Glutamatergic neuron (in vitro differentiated cells): ENCODE measurements around the gene RASD2. TPM values are rescaled to one million over a fixed set of nuclear protein-coding genes. Genes with fewer than 3 reads are reported as not detected.
A peak's percentile ranks its signal among the peaks of the same experiment; 100 is the strongest.

Experiments used
- DNase-seq: peaks from one replicate; pipeline ENCODE4 v3.0.0; 2022
- H3K27ac Mint-ChIP-seq: one replicate; pipeline ENCODE4 v1.8.0; 2020; ENCODE audit warnings: mild to moderate bottlenecking, mixed read lengths, inconsistent platforms; ENCODE audit not compliant: unreplicated experiment
- H3K27me3 Mint-ChIP-seq: one replicate; pipeline ENCODE4 v1.8.0; 2020; ENCODE audit warnings: mild to moderate bottlenecking, moderate library complexity, mixed read lengths, inconsistent platforms; ENCODE audit not compliant: unreplicated experiment
- H3K36me3 Mint-ChIP-seq: one replicate; pipeline ENCODE4 v1.8.0; 2020; ENCODE audit warnings: mild to moderate bottlenecking, mixed read lengths, inconsistent platforms; ENCODE audit not compliant: unreplicated experiment
- H3K4me1 Mint-ChIP-seq: one replicate; pipeline ENCODE4 v1.8.0; 2020; ENCODE audit warnings: mild to moderate bottlenecking, low read depth, mixed read lengths, inconsistent platforms; ENCODE audit not compliant: unreplicated experiment
- H3K4me3 Mint-ChIP-seq: one replicate; pipeline ENCODE4 v1.8.0; 2020; ENCODE audit warnings: mild to moderate bottlenecking, mixed read lengths, inconsistent platforms; ENCODE audit not compliant: unreplicated experiment
- H3K9me3 Mint-ChIP-seq: one replicate; pipeline ENCODE4 v1.8.0; 2020; ENCODE audit warnings: mild to moderate bottlenecking, moderate library complexity, mixed read lengths, inconsistent platforms; ENCODE audit not compliant: unreplicated experiment
- CTCF ChIP-seq: fragments of 200-600 bp; sonication (generic); IDR thresholded peaks from one replicate; pipeline ENCODE4 v1.5.0; 2021; ENCODE audit not compliant: partially characterized antibody, unreplicated experiment
- total RNA-seq: library from RNA; stranded (reverse); fragmentation: NEBNext Ultra II Directional; extraction: Animal tissue kit (Norgen Biotek cat#: 25700); gene quantifications from one replicate; pipeline ENCODE4 v1.2.1, GENCODE V29; 2021; ENCODE audit not compliant: unreplicated experiment

RASD2 gene
- total RNA-seq, 1 donor from 2014 or later = 0.20 TPM

DNA sequence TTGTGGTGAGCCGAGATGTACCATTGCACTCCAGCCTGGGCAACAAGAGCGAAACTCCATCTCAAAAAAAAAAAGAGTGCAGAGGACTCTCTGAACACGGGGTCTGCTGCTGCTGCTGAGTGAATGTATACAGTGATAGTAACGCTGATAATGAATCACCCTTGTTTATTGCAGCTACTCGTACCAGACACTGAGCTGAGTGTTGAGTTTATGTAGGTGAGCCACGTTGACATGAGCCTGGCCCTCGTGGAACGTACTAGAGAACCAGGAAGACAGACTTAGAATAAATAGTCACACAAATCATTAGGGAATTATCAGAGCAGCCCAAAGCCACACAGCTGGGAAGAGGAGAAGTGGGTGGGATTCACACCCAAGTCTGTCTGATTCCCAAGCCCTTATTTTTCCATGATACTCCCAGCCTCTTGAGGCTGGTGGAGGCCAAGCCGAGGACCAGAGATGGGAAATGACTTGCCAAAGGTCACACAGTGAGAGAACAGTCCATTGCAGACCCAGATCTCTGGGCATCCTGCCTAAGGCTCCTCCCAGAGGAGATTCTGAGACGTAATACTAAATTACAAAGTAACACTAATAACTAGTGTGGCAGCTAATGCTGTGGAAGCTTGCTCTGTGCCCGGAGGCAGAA is 41.7 kb downstream of the RASD2 start:
- H3K4me3 Mint-ChIP-seq = no peak overlapping the region
- DNase-seq = no peak
- TF ChIP-seq CTCF = no peak
- H3K4me1 Mint-ChIP-seq = peaks cover 4% of the 10 kb centered on the region
- peaks cover 10% of the 10 kb centered on the region for H3K27me3 Mint-ChIP-seq
- H3K27ac Mint-ChIP-seq = no peak overlapping the region
- H3K9me3 Mint-ChIP-seq = no peaks in the 10 kb centered on the region
- H3K36me3 Mint-ChIP-seq = no peaks in the 10 kb centered on the region

DNA sequence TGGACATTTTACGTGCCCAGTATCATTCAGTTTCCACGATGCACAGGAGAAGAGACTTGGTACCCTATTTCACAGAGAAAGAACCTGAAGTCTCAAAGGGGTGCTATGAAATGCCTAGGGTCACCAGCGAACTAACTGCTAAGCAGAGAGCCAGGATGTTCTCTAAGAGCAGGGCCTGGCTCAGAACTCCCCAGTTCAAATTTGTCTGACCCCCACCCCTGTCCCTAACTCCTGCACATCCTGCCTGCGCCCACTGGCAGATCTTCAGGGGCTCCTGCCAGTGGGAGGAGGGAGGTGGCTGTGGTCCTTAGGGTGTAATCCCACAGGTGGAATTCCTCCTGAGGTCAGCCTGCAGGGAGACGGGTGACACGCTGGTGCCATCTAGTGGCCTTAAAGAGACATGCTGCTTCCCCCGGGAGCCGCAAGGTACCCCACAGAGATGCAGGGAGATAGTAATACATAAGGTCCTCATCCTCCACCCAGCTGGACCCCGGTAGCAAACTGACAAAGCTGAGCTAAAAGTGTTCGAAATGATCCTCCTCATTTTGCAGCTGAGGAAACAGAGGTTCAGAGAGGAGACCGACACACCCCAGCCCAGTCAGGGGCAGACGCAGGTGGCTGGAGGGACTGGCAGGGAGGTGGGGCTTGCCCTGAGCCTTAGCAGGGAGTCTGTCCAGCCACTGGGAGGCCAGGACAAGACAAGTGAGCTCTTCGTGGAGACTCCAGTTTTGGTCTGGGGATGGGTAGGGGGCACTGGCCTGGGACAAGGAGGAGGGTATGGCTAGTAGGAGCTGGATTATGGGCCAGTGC is 42.4 kb downstream of the RASD2 start:
- no peak overlapping the region for H3K27ac Mint-ChIP-seq
- H3K9me3 Mint-ChIP-seq = no peaks in the 10 kb centered on the region
- peaks cover 4% of the 10 kb centered on the region for H3K4me1 Mint-ChIP-seq
- H3K4me3 Mint-ChIP-seq = no peak overlapping the region
- peak; percentile 82 for TF ChIP-seq CTCF
- peaks cover 10% of the 10 kb centered on the region for H3K27me3 Mint-ChIP-seq
- H3K36me3 Mint-ChIP-seq = no peaks in the 10 kb centered on the region
- DNase-seq = peak; percentile 61

GRCh38 chr22:35586771-35587170 is 46.1 kb downstream of the RASD2 start:
- DNase-seq = no peak
- H3K36me3 Mint-ChIP-seq = no peaks in the 10 kb centered on the region
- H3K27ac Mint-ChIP-seq = no peak overlapping the region
- no peak overlapping the region for H3K4me3 Mint-ChIP-seq
- no peaks in the 10 kb centered on the region for H3K9me3 Mint-ChIP-seq
- TF ChIP-seq CTCF = no peak
- H3K27me3 Mint-ChIP-seq = peaks cover 9% of the 10 kb centered on the region
- peaks cover 4% of the 10 kb centered on the region for H3K4me1 Mint-ChIP-seq

DNA sequence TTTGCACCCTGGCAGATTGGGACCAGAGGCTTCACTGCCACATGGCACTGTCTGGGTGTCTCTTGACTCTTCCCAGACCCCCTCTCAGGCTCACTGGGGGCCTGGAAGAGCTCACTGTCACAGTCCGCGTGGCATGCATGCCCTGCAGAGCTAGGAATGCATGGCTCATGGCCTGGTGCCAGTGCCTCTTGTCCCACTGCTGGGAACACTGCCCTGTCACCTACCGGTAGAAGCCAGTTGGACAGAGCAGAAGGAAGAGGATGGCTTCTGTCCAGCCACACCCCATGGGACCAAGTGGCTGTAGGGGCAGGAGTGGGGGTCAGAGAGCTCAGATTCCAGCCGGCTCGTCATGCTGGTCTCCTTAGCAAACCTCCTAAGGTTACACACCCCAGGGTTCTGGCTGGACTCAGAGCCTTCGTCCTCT is 46.8 kb downstream of the RASD2 start:
- Mint-ChIP-seq H3K27me3 (peaks cover 7% of the 10 kb centered on the region), H3K27ac (no peak overlapping the region), H3K4me3 (no peak overlapping the region), H3K4me1 (peaks cover 4% of the 10 kb centered on the region), H3K36me3 (no peaks in the 10 kb centered on the region), H3K9me3 (no peaks in the 10 kb centered on the region)
- TF ChIP-seq CTCF = no peak
- no peak for DNase-seq

DNA sequence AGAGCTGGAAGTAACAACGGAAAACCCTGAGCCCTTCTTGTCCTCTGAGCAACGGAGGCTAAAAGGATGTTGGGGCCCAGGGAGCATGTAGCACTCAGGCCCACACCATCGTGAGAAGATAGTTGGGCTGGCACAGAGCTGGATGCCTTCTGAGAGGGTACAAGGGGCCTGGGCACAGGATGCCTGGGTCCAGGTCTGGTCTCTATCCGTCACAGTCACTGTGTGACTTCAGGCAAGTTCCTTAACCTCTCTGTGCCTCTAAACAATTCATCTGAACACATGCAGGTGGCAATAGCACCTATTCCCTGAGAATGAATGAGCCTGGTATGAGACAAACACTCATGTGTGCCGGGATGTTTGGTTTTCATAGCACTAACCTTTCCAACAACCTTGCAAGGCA is 47.3 kb downstream of the RASD2 start:
- H3K36me3 Mint-ChIP-seq = no peaks in the 10 kb centered on the region
- no peak for DNase-seq
- H3K4me3 Mint-ChIP-seq = no peak overlapping the region
- peaks cover 4% of the 10 kb centered on the region for H3K4me1 Mint-ChIP-seq
- no peaks in the 10 kb centered on the region for H3K9me3 Mint-ChIP-seq
- peaks cover 7% of the 10 kb centered on the region for H3K27me3 Mint-ChIP-seq
- H3K27ac Mint-ChIP-seq = no peak overlapping the region
- TF ChIP-seq CTCF = no peak
